Keratinocyte (primary cell): ENCODE data around the gene NKD1. TPM values are rescaled to one million over a fixed set of nuclear protein-coding genes. Genes with fewer than 3 reads are reported as not detected.

Experiments used
- DNase-seq: peaks from one replicate; pipeline ENCODE4 v3.0.0-alpha.2; 2011; ENCODE audit warnings: low read depth, missing footprints, low spot score
- FAIRE-seq: peaks from 2 replicates; lab custom pipeline; 2011; peaks lifted over from hg19 to GRCh38; lab: Jason Lieb, UNC
- H2AFZ ChIP-seq: 2 replicates; pipeline ENCODE4 v1.6.0; 2012; ENCODE audit warnings: low read length, control low read depth, inconsistent platforms; ENCODE audit not compliant: control insufficient read depth
- H3K27ac ChIP-seq: 2 replicates; pipeline ENCODE4 v1.5.1; 2011; ENCODE audit warnings: low read length; ENCODE audit not compliant: control insufficient read depth, insufficient read depth
- H3K27me3 ChIP-seq: 3 replicates; pipeline ENCODE4 v1.6.0; 2011; ENCODE audit warnings: low read length; ENCODE audit not compliant: control insufficient read depth, insufficient read depth; ENCODE audit errors: extremely low read depth
- H3K36me3 ChIP-seq, 2 experiments: 2 replicates in 1 of 2; 3 replicates in 1 of 2; pipeline ENCODE4 v1.5.1; 2011; ENCODE audit warnings: low read length in 2 of 2, mild to moderate bottlenecking in 1 of 2; ENCODE audit not compliant: control insufficient read depth in 2 of 2, insufficient read depth in 2 of 2; ENCODE audit errors: extremely low read depth in 1 of 2
- H3K4me1 ChIP-seq: 3 replicates; pipeline ENCODE4 v1.5.1; 2011; ENCODE audit warnings: low read length; ENCODE audit not compliant: control insufficient read depth, insufficient read depth; ENCODE audit errors: extremely low read depth
- H3K4me2 ChIP-seq: 3 replicates; pipeline ENCODE4 v1.6.0; 2011; ENCODE audit warnings: low read depth, low read length; ENCODE audit not compliant: control insufficient read depth, insufficient read depth; ENCODE audit errors: extremely low read depth
- H3K4me3 ChIP-seq, 3 experiments: fragments of 200-600 bp in 1 of 3; sonication (generic) in 1 of 3; 2 replicates in 2 of 3; 3 replicates in 1 of 3; pipeline ENCODE4 v1.5.1; 2011 to 2016; ENCODE audit warnings: low read length in 3 of 3, mild to moderate bottlenecking in 3 of 3, control low read depth in 2 of 3, inconsistent platforms in 1 of 3, low read depth in 1 of 3, mixed read lengths in 1 of 3, mixed run types in 1 of 3, moderate library complexity in 1 of 3; ENCODE audit not compliant: control insufficient read depth in 2 of 3, insufficient read depth in 2 of 3; ENCODE audit errors: extremely low read depth in 1 of 3
- H3K79me2 ChIP-seq: 2 replicates; pipeline ENCODE4 v1.6.0; 2012; ENCODE audit warnings: low read length; ENCODE audit not compliant: control insufficient read depth, insufficient read depth
- H3K9ac ChIP-seq: 3 replicates; pipeline ENCODE4 v1.6.0; 2011; ENCODE audit warnings: low read length; ENCODE audit not compliant: control insufficient read depth, insufficient read depth; ENCODE audit errors: extremely low read depth
- H3K9me1 ChIP-seq: 3 replicates; pipeline ENCODE4 v1.6.0; 2011; ENCODE audit warnings: low read length; ENCODE audit not compliant: control insufficient read depth, insufficient read depth; ENCODE audit errors: extremely low read depth
- H3K9me3 ChIP-seq: 2 replicates; pipeline ENCODE4 v1.5.1; 2012; ENCODE audit warnings: low read depth, low read length; ENCODE audit not compliant: control insufficient read depth
- H4K20me1 ChIP-seq: 3 replicates; pipeline ENCODE4 v1.6.0; 2011; ENCODE audit warnings: low read length; ENCODE audit not compliant: control insufficient read depth, insufficient read depth; ENCODE audit errors: extremely low read depth
- CTCF ChIP-seq, 3 experiments: IDR thresholded peaks in 1 of 3; conservative IDR thresholded peaks in 1 of 3; optimal IDR thresholded peaks in 1 of 3; 2 replicates in 2 of 3; 3 replicates in 1 of 3; pipeline versions ENCODE3 to v1.5.1; 2011; ENCODE audit warnings: low read length in 3 of 3, mild to moderate bottlenecking in 3 of 3, moderate library complexity in 2 of 3, control low read depth in 1 of 3, inconsistent platforms in 1 of 3; ENCODE audit not compliant: insufficient read depth in 2 of 3; ENCODE audit errors: extremely low read depth in 1 of 3
- EZH2 ChIP-seq: IDR thresholded peaks from one replicate; pipeline ENCODE4 v1.6.1; 2012; ENCODE audit warnings: inconsistent platforms, mild to moderate bottlenecking, low read length, moderate library complexity
- dilution Hi-C: fragments of 300-500 bp; cut with MboI; formaldehyde crosslinking; loops from one replicate; pipeline ENCODE4 v1.7.0; 2020; ENCODE audit warnings: low sequenced_read_pairs; ENCODE audit not compliant: extremely low pct_ligation_motif_present
- polyA plus RNA-seq, 5 experiments: library from polyadenylated mRNA; depleted of rRNA in 3 of 5; stranded (reverse) in 3 of 5; stranded (forward) in 1 of 5; unstranded in 1 of 5; fragments of >200 nt; gene quantifications; 1 replicate in 1 of 5; 2 replicates in 3 of 5; 3 replicates in 1 of 5; pipeline versions ENCODE4 v1.2.1 to v1.2.3, GENCODE V29; 2011 to 2012; ENCODE audit warnings: missing spikeins in 2 of 5, low read depth in 1 of 5, low replicate concordance in 1 of 5

The NKD1 gene
- polyA plus RNA-seq, 1 donor (not counting 4 experiments of a cell fraction or from before 2014, with no cell fraction given), result 0.62 TPM

GRCh38 chr16:50638816-50639670 lies 90.8 kb downstream of the NKD1 start:
- Histone ChIP-seq H3K36me3 (no peaks in the 10 kb centered on the region), H3K27ac (no peak overlapping the region), H3K79me2 (no peaks in the 10 kb centered on the region), H4K20me1 (no peaks in the 10 kb centered on the region), H3K9ac (no peak overlapping the region), H2AFZ (no peak overlapping the region), H3K4me1 (no peaks in the 10 kb centered on the region), H3K4me3 (no peak overlapping the region), H3K4me2 (no peak overlapping the region), H3K9me1 (no peaks in the 10 kb centered on the region), H3K9me3 (no peaks in the 10 kb centered on the region), H3K27me3 (no peaks in the 10 kb centered on the region)
- FAIRE-seq (no peak), DNase-seq (no peak)
- dilution Hi-C loops, result no loop called here
- no peak for TF ChIP-seq EZH2
- TF ChIP-seq CTCF (optimal IDR thresholded peaks at IDR 0.05 in 1 of 3, IDR thresholded peaks at IDR 0.05 in 1 of 3, conservative IDR thresholded peaks at IDR 0.05 in 1 of 3; ENCODE audit: extremely low read depth in 1 of 3, insufficient read depth in 2 of 3, low read length in 3 of 3), result no peak

- no peaks in the 10 kb centered on the region for H3K36me3 ChIP-seq
- H2AFZ ChIP-seq, result no peak overlapping the region
- H3K9me1 ChIP-seq, result no peaks in the 10 kb centered on the region
- H3K79me2 ChIP-seq, result no peaks in the 10 kb centered on the region
- DNase-seq (no peak), FAIRE-seq (no peak)
- no peaks in the 10 kb centered on the region for H3K9me3 ChIP-seq
- H3K4me2 ChIP-seq, result no peak overlapping the region
- no peak overlapping the region for H3K4me3 ChIP-seq
- no peaks in the 10 kb centered on the region for H3K27me3 ChIP-seq
- H4K20me1 ChIP-seq, result no peaks in the 10 kb centered on the region
- dilution Hi-C loops, result no loop called here
- TF ChIP-seq EZH2, result no peak
- TF ChIP-seq CTCF (optimal IDR thresholded peaks at IDR 0.05 in 1 of 3, IDR thresholded peaks at IDR 0.05 in 1 of 3, conservative IDR thresholded peaks at IDR 0.05 in 1 of 3; ENCODE audit: extremely low read depth in 1 of 3, insufficient read depth in 2 of 3, low read length in 3 of 3), result no peak
- H3K9ac ChIP-seq, result no peak overlapping the region
- H3K4me1 ChIP-seq, result no peaks in the 10 kb centered on the region
- no peak overlapping the region for H3K27ac ChIP-seq
Measured at GRCh38 chr16:50640391-50640790, 92.2 kb downstream of the NKD1 start.
